ENCODE data around the gene TFF1.
A peak's percentile ranks its signal among the peaks of the same experiment; 100 is the strongest.
"Not testable (repeated sequence)": the region's sequence is repeated elsewhere in the genome, so short reads cannot be mapped to it uniquely, and the experiment has no call there.

The TFF1 gene

DNA sequence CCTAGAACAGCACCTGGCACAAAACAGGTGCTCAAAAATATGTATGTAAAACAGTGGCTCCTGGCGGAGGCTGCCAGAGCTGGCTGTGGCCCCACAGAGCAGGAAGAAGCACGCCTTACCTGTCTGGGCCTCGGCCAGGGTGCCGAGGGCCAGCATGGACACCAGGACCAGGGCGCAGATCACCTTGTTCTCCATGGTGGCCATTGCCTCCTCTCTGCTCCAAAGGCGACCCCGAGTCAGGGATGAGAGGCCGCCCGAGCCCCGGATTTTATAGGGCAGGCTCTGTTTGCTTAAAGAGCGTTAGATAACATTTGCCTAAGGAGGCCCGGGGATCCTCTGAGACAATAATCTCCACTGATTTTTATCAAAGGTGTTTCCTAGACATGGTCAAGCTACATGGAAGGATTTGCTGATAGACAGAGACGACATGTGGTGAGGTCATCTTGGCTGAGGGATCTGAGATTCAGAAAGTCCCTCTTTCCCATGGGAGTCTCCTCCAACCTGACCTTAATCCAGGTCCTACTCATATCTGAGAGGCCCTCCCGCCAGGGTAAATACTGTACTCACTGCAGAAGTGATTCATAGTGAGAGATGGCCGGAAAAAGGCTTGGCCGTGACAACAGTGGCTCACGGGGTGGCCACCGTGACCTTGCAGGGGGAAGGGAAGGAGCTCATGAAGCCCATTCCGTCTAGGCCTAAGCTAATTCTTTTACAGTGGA, at the start of gene TFF1:
TFF1 (minus strand) TSS at position 244 of the 719 bp plus-strand sequence; CDS start at position 204, 40 bp downstream.
- DNase-seq, result no peak

DNA sequence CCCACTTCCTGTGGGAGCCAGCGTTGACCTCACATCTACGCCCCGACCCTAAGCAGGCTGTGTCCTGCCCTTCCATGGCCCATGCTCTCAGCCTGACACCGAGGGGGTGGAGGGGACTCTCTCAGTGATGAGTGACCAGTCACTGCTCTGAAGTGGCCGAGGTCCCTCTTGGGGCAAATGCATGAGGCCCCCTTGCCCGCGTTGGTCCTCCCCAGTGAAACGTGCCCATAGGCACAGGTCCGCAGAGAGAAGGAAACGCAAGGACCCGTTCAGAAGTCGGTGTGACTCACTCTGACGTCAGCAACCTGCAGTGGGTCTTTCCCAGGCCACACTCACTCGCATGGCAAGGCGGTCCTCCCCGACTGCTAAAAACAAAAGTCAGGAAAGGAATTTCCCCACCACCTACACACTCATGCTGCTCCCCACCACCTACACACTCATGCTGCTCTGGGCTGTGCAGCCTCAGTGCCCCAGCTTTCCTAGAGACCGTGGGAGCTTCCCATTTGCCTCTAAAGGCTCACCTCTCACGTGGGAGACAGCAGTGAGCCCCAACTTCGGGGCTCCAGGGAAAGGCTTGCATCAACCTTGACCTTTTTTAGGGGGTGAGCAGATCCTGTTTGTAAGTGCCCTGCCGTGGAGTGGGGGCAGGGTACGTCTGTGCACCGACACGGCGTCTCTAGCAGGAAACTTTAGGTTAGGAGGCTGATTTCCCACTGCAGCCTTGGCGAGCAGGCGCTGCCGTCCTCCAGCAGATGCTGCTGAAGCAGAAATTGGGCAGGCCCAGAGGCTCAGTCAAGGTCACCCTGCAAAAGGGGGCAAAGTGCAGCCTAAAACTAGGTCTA, 48.8 kb upstream of the TFF1 start:
- no peak for DNase-seq

DNA sequence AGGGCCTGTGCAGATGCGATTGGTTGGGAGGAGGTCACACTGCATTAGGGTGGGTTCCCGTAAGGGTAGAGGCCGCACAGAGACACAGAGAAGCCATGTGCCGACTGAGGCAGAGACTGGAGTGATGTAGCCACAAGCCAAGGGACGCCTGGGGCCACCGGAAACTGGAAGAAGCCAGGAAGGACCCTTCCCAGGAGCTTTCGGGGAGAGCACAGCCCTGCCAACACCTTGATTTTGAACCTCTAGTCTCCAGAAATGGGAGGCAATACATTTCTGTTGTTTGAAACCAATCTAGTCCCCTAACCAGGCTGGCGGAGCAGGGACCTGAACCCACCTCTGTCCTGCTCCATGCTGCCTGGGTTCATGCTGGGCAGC, 48.2 kb upstream of the TFF1 start:
- no peak for DNase-seq

DNA sequence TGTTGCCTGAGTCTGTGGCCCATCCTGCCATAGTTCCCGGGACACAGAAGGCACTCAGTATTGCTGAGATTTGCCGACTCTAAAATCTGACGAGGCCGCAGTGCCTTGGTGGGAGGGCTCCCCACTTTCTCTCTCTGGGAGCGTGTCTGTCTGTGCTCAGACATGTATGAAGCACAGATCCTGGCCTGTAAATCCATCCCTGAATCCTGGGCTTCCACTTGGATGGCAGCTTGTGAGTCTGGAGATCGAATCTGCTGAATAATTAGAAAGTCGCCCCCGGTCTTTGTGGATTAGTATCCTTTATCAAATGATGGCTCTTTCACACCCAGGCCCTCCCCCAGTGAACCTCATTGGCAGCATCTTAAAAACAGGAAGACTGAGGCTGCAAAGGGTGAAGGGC, 47.7 kb upstream of the TFF1 start:
- no peak for DNase-seq

DNA sequence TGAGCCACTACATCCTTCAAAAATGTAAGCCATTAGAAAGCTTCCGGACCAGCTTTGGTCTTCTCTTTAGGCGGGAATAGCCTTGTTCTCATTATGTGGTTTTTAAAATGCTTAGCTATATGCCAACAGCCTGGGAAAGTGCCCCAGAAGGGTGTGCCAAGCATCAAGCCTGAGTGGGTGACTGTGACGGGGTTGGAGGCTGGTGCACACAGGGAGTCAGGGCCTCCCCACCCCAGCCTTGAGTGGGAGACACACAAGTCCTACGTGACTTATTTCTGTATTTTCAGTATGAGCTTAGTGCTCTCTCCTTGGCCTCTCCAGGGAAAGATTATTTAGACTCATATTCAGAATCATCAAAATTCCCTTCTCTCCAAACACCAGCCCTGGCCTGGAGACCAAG, 47.2 kb upstream of the TFF1 start:
- no peak for DNase-seq

DNA sequence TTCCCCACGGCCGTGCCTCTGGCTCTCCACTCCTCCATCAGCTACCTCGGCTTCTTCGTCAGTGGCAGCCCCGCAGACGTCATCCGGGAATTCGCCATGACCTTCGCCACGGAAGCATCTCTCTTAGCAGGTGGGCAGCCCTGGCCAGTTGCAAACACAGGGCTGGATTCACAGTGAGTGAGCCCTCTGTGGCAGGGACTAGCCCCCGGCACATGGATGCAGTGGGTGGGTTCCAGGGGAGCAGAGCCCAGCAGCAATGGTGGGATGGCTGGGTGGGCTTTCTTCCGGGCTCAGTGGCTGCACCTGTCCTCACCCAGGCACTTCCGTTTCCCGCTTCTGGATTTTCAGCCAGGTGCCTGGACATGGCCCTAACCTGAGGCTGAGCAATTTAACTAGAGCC, 46.8 kb upstream of the TFF1 start:
- no peak for DNase-seq

DNA sequence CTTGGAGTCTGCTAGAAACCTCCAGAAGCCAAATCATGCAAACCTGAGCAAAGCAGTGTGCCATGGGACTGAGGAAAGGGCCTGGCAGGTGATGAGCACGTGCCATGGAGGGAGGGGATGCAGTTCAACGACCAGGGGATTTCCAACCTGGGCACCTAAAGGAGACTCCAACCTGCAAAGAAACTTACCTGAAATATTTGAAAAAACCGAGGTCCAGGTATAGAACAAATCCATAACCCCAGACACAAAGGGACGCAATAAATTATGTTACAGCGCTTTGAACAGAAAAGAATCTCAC, 46.2 kb upstream of the TFF1 start:
- DNase-seq, result no peak

DNA sequence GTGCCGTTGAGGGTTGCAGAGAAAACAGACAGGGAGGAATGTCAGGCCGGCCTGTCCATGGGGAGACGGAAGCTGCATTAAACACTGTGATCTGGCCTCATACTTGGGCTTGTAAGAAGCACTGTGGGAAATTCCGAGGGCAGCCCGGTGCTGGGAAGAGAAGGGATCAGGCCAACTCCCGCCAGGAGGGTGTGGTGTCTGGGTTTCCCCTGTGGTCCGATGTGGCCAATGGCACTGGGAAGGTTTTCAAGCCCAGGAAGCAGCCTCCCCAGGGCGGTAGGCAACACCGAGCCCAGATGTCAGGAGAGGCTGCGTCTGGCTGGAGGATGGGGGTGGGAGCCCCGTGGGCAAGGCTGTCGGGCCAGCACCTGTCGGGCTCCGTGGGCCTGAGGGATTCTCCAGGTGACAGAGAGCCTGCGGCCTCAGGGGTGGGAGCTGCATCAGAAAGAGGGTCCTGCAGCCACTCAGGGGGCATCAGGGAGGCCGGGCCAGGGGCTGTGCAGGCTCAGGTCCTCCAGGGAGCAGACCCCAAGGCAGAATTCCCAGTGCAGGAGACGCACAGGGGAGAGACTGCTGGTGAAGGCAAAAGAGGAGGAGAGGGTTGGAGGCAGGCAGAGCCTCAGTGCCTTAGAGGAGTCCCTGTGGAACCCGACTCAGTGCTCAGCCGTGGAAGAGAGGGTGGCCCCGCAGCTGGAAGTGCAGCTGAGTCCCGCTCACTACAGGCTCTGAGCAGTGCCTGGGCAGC, 45.7 kb upstream of the TFF1 start:
- DNase-seq, result no peak

DNA sequence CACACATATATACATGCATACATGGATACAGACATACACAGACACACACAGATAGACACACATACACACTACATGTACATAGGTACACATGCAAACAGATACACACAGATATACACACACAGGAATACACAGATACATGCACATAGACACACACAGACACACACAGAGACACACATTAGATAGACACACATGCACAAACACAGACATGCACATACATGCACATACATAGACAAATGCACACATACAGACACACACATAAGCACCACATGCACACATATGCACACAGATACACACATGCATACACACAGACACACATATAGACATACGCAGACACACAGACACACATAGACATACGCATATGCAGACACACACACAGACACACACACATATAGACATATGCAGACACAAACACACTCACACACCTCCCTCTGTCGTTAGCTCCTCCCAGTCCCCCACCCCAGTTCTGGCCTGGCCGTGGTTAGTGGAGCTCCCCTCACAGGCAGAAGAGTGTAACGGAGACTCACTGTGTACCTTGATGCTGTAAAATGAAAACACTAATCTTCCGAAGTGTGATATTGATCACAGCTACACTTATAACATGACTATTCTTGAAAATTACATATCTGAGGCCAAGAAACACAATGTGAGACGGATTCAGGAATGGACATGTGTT, 45.0 kb upstream of the TFF1 start:
- peak; percentile 15 for DNase-seq

DNA sequence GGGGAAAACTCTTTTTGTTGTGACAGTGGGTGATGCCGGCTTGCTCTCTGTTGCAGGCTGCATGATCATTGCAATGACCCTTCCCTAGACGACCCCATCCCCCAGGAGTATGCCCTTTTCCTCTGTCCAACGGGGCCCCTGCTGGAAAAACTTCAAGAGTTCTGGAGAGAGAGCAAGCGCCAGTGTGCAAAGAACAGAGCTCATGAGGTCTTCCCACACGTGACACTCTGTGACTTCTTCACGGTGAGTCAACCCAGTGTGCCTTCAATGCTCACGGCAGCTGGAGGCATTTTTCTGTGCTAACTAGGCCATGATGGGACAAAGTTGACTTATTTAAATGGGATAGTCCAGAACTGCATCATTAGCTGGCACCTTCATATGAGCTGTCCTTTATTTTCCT, 43.0 kb upstream of the TFF1 start:
- DNase-seq, result no peak

DNA sequence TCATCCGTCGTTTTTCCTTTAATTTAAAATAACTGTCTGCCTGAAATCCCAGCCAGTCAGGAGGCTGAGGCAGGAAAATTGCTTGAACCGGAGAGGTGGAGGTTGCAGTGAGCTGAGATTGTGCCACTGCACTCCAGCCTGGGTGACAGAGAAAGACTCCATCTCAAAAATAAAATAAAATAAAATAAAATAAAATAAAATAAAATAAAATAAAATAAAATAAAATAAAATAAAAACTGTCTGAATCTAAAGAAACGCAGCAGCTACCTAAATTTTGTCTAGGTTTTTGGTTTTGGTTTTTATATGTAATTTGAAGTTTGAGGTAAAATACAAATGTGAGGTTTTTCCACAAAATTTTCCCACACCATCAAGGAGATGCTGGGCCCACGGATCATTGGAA, 42.4 kb upstream of the TFF1 start:
- DNase-seq, result not testable (repeated sequence)

DNA sequence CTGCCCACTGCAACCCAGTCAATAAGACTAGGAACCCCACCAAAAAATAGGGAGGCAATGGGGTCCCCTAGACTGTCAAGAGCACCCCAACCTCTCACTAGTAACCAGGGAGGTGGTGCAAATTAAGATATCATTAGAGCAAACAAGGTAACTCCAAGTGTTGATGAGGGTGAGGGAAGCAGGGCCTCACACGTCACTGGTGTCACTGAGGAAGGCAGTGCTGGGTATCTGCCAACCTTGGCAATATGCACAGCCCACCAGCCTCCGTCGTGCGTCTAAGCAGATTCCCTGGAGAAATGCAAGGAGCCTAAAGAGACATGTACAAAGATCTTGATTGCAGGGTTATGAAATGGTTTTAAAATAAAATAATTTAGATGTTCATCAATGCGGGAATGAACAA, 41.1 kb upstream of the TFF1 start:
- DNase-seq, result no peak

DNA sequence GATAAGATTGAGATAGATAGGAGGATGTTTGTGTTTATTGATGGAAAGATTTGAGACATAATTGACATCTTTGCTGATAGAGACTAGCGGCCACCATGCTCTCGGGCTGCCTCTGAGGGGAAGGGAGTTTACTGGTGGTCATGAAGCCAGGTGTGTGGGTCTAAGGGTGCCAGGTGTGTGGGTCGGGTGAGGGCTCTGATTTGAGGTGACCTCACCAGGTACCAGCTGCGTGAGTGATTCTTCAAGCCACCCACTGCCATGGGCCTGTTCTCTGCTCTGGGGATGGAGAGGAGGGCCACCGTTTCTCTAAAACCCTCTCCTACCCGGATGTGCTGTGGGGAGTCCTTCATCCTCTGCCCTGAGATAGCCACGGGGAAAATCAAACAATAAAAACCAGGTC, 40.5 kb upstream of the TFF1 start:
- DNase-seq, result no peak

DNA sequence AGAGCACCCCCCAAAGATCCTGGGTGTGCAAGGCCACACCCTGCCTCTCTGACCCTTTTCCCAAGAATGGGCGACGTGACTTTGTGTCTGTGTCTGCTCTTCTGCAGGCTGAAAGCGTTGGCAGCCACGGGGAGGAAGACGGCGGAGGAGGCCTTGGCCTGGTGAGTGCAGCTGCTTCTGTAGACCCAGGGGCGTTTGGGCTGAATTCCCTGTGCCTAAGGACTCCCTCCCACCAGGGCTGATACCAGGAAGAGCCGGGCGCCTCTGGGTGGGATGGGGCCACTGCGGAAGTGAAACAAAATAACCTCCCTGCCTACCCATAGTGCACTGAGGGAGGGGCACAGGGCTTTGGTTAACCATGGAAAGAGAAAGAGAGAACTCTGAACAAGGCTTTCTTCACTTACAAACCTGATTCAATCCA, 39.9 kb upstream of the TFF1 start:
- no peak for DNase-seq

DNA sequence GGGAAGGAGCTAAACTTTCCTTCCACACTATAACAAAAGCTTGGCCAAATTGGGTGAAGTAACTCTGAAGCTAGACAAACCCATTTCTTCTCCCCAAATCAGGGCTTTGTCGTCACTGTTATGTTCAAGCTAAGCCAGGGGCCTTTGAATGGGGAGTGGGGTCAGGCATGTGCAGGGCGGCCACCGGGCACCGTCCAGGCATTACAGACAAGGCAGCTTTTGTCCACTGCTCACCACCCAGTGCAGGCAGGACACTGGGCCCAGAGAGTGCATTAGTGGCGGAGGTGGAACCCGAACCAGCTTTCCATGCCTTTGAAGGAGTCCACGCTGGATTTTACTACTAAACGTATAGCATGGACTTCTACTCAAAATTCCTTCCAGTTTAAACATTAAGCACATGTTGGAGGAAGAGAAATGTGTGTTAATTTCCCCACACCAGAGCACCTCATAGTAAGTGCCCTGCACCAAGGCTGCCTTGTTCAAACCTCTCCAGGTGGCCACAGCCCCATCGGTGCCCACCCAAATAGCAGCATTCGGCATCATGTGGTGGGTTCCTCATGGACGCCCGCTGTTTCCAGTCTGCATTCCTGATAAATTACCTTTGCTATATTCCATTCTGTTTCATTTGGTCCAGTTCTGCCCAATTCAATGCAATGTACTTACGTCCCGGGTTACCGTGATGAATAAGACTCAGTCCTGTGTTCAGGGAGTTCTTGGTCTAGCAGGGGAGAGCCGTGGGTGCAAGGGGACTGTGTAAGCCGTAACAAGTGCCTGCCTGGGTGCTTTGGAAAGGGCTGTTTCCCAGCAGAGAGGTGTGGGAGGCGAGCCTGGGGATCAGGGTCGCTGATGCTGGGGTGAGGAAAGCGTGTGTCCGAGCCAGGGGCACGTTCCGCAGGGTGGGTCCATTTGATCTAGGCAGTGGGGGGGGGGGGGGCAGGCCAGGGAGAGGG, 39.0 kb upstream of the TFF1 start:
- DNase-seq, result no peak

DNA sequence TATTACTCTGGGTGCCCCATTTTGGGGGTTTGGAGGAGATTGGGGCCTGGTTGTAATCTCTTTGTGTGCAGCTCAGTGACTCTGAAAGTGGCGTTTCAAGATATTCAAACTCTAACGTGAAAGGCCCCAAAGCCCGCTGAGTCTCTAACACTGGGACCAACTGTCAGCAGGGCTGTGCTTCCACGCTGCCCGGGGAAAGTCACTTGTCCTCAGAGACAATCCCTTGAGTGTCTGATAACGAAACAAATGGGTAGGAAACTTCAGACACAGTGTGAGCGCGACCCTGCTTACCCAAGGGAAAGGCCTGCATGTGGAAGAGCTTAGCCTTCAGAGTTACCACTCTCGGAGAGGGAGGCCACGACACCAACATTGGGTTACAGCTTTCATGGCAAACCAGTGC, 38.2 kb upstream of the TFF1 start:
- no peak for DNase-seq

DNA sequence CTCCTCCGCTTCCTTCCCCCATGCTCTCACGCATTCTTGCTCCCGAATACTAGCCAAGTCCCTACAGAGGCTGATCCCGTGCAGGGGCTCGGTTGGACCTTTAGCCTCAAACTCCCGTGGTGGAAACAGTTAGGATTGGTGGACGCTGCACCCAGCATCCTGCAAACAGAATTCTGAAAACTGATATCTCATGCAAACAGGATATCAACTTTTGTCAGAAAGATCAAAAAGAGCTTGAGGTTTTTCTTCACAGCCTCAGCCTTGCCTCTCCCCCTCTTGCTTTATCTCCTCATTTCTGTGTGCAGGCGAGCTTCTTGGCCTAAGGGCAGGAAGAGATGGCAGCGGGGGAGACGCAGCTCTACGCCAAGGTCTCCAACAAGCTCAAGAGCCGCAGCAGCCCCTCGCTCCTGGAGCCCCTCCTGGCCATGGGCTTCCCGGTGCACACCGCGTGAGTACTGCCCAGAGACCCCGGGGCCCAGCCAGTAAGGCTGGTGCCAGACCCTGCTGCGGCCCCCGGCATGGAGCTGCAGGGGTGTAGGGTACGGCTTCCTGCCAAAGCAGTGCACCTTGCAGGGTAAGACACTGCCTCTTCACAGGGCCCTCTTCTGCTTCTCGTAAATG, 37.4 kb upstream of the TFF1 start, which contains the start of gene UBASH3A:
UBASH3A (plus strand) TSS at position 292 of the 621 bp plus-strand sequence; CDS start at position 336, 44 bp downstream.
- no peak for DNase-seq

DNA sequence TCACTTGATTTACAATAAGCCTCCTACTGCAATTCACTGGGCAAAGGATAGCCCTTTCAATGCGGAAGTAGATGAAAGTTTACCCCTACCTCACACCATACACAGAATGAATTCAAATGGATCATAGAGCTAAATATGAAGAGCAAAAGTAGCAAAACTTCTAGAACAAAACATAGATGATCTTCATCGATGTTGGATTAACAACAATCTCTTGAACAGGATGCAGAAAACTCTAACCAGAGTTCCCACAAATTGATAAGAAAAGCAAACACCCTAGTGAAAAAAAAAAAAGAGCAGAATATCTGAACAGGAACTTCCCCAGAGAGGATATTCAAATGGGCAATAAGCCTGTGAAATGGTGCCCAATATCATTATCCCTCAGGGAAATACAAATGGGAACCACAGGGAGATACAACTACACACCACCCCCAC, 35.5 kb upstream of the TFF1 start:
- no peak for DNase-seq

DNA sequence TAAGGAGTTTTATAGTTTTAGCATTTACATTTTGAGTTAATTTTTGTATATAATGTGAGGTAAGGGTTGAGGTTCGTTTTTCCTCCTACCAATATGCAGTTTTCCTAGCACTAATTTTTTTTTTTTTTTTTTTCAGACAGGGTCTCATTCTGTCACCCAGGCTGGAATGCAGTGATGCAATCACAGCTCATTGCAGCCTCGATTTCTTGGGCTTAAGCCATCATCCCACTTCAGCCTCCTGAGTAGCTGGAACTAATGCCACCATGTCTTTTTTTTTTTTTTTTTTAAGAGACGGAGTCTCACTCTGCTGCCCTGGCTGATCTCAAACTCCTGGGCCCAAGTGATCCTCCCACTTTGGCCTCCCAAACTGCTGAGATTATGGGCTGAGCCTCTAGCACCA, 34.8 kb upstream of the TFF1 start:
- DNase-seq, result no peak

DNA sequence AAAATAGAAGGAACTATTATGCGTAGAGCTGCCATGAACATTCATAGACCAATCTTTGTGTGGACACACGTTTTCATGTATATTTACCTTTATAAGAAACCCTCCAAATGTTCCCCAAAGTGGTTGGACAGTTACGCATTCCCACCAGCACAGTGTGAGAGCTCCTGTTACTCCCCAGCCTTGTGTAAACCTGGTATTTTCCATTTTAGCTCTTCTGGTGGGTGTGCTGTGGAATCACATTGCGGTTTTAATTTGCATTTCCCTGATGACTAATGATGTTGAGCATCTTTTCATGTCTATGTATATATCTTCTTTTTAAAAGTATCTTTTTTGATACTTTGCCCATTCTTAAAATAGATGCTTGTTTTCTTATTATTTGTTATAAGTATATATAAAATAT, 34.2 kb upstream of the TFF1 start:
- DNase-seq, result no peak

DNA sequence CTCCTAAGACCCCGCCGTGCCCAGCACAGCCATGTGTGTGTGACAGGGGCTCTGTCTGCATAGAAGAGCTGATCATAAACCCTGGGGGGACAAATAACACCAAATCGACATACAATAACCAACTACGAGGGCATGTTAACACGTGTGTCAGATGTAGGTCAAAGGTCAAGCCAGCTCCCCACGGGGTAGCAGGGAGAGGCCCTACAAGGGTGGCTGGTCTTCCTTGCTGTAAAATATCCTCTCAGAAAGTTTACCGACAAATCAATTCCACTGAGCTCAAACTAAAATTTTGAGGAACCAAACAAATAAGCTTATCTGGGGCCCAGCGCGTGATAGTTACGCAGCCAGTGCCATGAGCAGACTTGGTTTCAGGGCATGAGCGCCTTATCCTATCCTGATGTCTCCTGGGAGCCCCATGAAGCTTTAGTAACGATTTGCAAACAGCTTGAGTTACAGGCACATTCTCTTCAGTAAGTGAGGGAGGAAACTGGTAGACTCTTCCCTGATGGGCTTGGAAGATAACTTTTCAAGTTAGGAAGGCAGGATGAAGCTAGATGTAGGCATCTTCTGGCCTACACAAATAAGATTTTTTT, 32.2 kb upstream of the TFF1 start:
- no peak for DNase-seq

Data from NCI-H1092 treated with DMSO at 0.1 percent for 48 hours (cell line).